ENCODE results near the gene DSCAML1. TPM values are rescaled to one million over a fixed set of nuclear protein-coding genes. Genes with fewer than 3 reads are reported as not detected.

DSCAML1 gene
- total RNA-seq, 1 experiment from 2014 or later: 0.15 TPM

GRCh38 chr11:117434481-117434880 is 362.5 kb downstream of the DSCAML1 start:
- WGBS (ENCODE audit: extremely low coverage, insufficient read length, low lambda C conversion rate): 100% methylated on average over 1 of the region's 1 CpG
- no peak overlapping the region for H3K4me3 Mint-ChIP-seq
- Histone ChIP-seq H3K27me3 (ENCODE audit: insufficient read depth, low read length) (no peaks in the 10 kb centered on the region), H2BK20ac (ENCODE audit: low read depth, low read length, poor library complexity, severe bottlenecking) (no peak overlapping the region), H3K14ac (ENCODE audit: insufficient read depth, low read length) (no peak overlapping the region), H2BK15ac (ENCODE audit: low read depth, low read length) (no peak overlapping the region), H4K20me1 (ENCODE audit: control insufficient read depth, insufficient read depth, insufficient read length) (no peaks in the 10 kb centered on the region), H3K23ac (ENCODE audit: insufficient read length, low read depth, low read length) (no peak overlapping the region), H3K23me2 (ENCODE audit: insufficient read length, low read depth, low read length, poor library complexity, severe bottlenecking) (no peaks in the 10 kb centered on the region), H4K8ac (replicated peaks; ENCODE audit: insufficient read length, low read depth, low read length) (no peak overlapping the region), H2AK5ac (ENCODE audit: insufficient read length, low read length) (no peak overlapping the region), H2BK120ac (ENCODE audit: low read depth, low read length, poor library complexity, severe bottlenecking) (no peak overlapping the region), H2BK5ac (ENCODE audit: insufficient read length, low read length) (no peak overlapping the region), H3T11ph (ENCODE audit: low read length) (no peak overlapping the region), H3K9me3 (ENCODE audit: control insufficient read depth, low read depth, low read length) (no peaks in the 10 kb centered on the region), H3K18ac (ENCODE audit: insufficient read length, low read depth, low read length) (no peak overlapping the region), H3K79me2 (ENCODE audit: insufficient read depth, low read length) (no peaks in the 10 kb centered on the region), H3K79me1 (ENCODE audit: insufficient read depth, low read depth, low read length, poor library complexity, severe bottlenecking) (no peaks in the 10 kb centered on the region), H2AFZ (ENCODE audit: low read length) (no peak overlapping the region), H3K9ac (ENCODE audit: extremely low read depth, insufficient read length, low read length) (no peak overlapping the region), H4K91ac (ENCODE audit: insufficient read length, low read depth, low read length) (no peak overlapping the region), H3K4me2 (ENCODE audit: insufficient read depth, insufficient read length, low read length) (no peak overlapping the region), H3K27ac (ENCODE audit: insufficient read length, low read depth, low read length) (no peak overlapping the region), H3K4me1 (ENCODE audit: insufficient read depth, low read length) (no peaks in the 10 kb centered on the region), H4K5ac (ENCODE audit: insufficient read length, low read depth, low read length) (no peak overlapping the region), H2BK12ac (ENCODE audit: insufficient read length, low read depth, low read length) (no peak overlapping the region), H3K56ac (ENCODE audit: insufficient read length, low read depth, low read length) (no peak overlapping the region), H3K4ac (ENCODE audit: low read depth, low read length) (no peak overlapping the region)
- H3K27me3 Mint-ChIP-seq (ENCODE audit: low read depth): peaks cover 11% of the 10 kb centered on the region
- no peak for DNase-seq
- H3K27ac Mint-ChIP-seq: no peak overlapping the region
- no peak for TF ChIP-seq CTCF (conservative IDR thresholded peaks at IDR 0.05)
- H3K36me3 Mint-ChIP-seq (ENCODE audit: insufficient read depth in 1 of 3, low read depth in 3 of 3): no peaks in the 10 kb centered on the region
- H3K4me1 Mint-ChIP-seq: peaks cover 26 to 30% of the 10 kb centered on the region in 2 experiments
- no peaks in the 10 kb centered on the region for H3K9me3 Mint-ChIP-seq

Measured in H9 (cell line).